ENCODE measurements around the gene SIX6.

- TF ChIP-seq, protein P1, sequence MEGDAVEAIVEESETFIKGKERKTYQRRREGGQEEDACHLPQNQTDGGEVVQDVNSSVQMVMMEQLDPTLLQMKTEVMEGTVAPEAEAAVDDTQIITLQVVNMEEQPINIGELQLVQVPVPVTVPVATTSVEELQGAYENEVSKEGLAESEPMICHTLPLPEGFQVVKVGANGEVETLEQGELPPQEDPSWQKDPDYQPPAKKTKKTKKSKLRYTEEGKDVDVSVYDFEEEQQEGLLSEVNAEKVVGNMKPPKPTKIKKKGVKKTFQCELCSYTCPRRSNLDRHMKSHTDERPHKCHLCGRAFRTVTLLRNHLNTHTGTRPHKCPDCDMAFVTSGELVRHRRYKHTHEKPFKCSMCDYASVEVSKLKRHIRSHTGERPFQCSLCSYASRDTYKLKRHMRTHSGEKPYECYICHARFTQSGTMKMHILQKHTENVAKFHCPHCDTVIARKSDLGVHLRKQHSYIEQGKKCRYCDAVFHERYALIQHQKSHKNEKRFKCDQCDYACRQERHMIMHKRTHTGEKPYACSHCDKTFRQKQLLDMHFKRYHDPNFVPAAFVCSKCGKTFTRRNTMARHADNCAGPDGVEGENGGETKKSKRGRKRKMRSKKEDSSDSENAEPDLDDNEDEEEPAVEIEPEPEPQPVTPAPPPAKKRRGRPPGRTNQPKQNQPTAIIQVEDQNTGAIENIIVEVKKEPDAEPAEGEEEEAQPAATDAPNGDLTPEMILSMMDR (IDR thresholded peaks at IDR 0.05) = no peak
- TF ChIP-seq SIN3A (IDR thresholded peaks at IDR 0.05; ENCODE audit: borderline replicate concordance, insufficient read depth, low read depth, low read length) = no peak
- TF ChIP-seq POLR2AphosphoS5 (IDR thresholded peaks at IDR 0.05; ENCODE audit: low read depth, low read length) = no peak
- no peak for TF ChIP-seq REST (IDR thresholded peaks at IDR 0.05; ENCODE audit: insufficient read depth in 1 of 2, low read depth in 2 of 2, low read length in 1 of 2)
These were observed 2.9 kb upstream of the SIX6 start for GRCh38 chr14:60506010-60506409.
